ENCODE results near the gene TMCO1.
"Not testable (repeated sequence)": the region's sequence is repeated elsewhere in the genome, so short reads cannot be mapped to it uniquely, and the experiment has no call there.

TMCO1 gene

GRCh38 chr1:165742194-165742593 is 26.5 kb downstream of the TMCO1 start:
- H3K27ac ChIP-seq = no peak overlapping the region
- TF ChIP-seq CTCF (IDR thresholded peaks at IDR 0.05) (no peak), ZFX (IDR thresholded peaks at IDR 0.05; ENCODE audit: borderline replicate concordance) (no peak)

GRCh38 chr1:165738794-165739193 is 29.9 kb downstream of the TMCO1 start:
- peak overlapping the region; percentile 51; the same call in 1 of the 2 replicates for H3K27ac ChIP-seq
- TF ChIP-seq ZFX (IDR thresholded peaks at IDR 0.05; ENCODE audit: borderline replicate concordance) = no peak
- no peak for TF ChIP-seq CTCF (IDR thresholded peaks at IDR 0.05)

- peak overlapping the region; percentile 51; the same call in 1 of the 2 replicates for H3K27ac ChIP-seq
- TF ChIP-seq CTCF (IDR thresholded peaks at IDR 0.05) (no peak), ZFX (IDR thresholded peaks at IDR 0.05; ENCODE audit: borderline replicate concordance) (no peak)
These were observed 31.5 kb downstream of the TMCO1 start for GRCh38 chr1:165737196-165737595.

- no peak overlapping the region for H3K27ac ChIP-seq
- TF ChIP-seq ZFX (IDR thresholded peaks at IDR 0.05; ENCODE audit: borderline replicate concordance) (no peak), CTCF (IDR thresholded peaks at IDR 0.05) (no peak)
These were observed 33.8 kb downstream of the TMCO1 start for GRCh38 chr1:165734906-165735305.

- H3K27ac ChIP-seq = no peak overlapping the region
- TF ChIP-seq CTCF (IDR thresholded peaks at IDR 0.05) = no peak
- no peak for TF ChIP-seq ZFX (IDR thresholded peaks at IDR 0.05; ENCODE audit: borderline replicate concordance)
These were observed 41.8 kb downstream of the TMCO1 start for GRCh38 chr1:165726841-165727240.

GRCh38 chr1:165726169-165726568 is 42.5 kb downstream of the TMCO1 start:
- no peak overlapping the region for H3K27ac ChIP-seq
- TF ChIP-seq ZFX (IDR thresholded peaks at IDR 0.05; ENCODE audit: borderline replicate concordance) (no peak), CTCF (IDR thresholded peaks at IDR 0.05) (no peak)

GRCh38 chr1:165717918-165718515 is 50.7 kb downstream of the TMCO1 start:
- no peak overlapping the region for H3K27ac ChIP-seq
- no peak for TF ChIP-seq ZFX (IDR thresholded peaks at IDR 0.05; ENCODE audit: borderline replicate concordance)
- peak; percentile 88 for TF ChIP-seq CTCF (IDR thresholded peaks at IDR 0.05)

GRCh38 chr1:165716265-165717051 is 52.2 kb downstream of the TMCO1 start:
- not testable (repeated sequence) for H3K27ac ChIP-seq
